Neural cell (in vitro differentiated cells): ENCODE measurements around the gene RIC8B.

Experiments
- CTCF ChIP-seq: fragments of 450-650 bp; IDR thresholded peaks from 2 replicates; pipeline ENCODE4 v1.5.1; 2014; ENCODE audit warnings: antibody characterized with exemption, mild to moderate bottlenecking, moderate library complexity; ENCODE audit not compliant: poor library complexity, severe bottlenecking
- EZH2 ChIP-seq: fragments of 200-600, 300-800 bp; shearing (Covaris generic), sonication (generic); IDR thresholded peaks from 2 replicates; pipeline ENCODE4 v1.6.1; 2014; ENCODE audit warnings: antibody characterized with exemption, low read length, borderline replicate concordance, mild to moderate bottlenecking; ENCODE audit not compliant: insufficient read depth, poor library complexity, severe bottlenecking
- MXI1 ChIP-seq: fragments of 450-650 bp; conservative IDR thresholded peaks from 2 replicates; pipeline ENCODE4 v1.6.1; 2014; ENCODE audit warnings: antibody characterized with exemption, mild to moderate bottlenecking; ENCODE audit not compliant: poor library complexity, severe bottlenecking
- POLR2AphosphoS5 ChIP-seq: IDR thresholded peaks from 2 replicates; pipeline ENCODE4 v1.6.1; 2012
- RAD21 ChIP-seq: fragments of 450-650 bp; conservative IDR thresholded peaks from 2 replicates; pipeline ENCODE4 v1.6.1; 2014; ENCODE audit warnings: antibody characterized with exemption, mild to moderate bottlenecking, moderate library complexity
- REST ChIP-seq: IDR thresholded peaks from 2 replicates; pipeline ENCODE4 v1.6.1; 2012; ENCODE audit warnings: borderline replicate concordance
- SMC3 ChIP-seq: fragments of 450-650 bp; conservative IDR thresholded peaks from 2 replicates; pipeline ENCODE4 v1.6.1; 2014; ENCODE audit warnings: antibody characterized with exemption, mild to moderate bottlenecking, moderate library complexity; ENCODE audit not compliant: poor library complexity
- TAF1 ChIP-seq: IDR thresholded peaks from 2 replicates; pipeline ENCODE4 v1.6.1; 2012; ENCODE audit warnings: low read depth

- TF ChIP-seq MXI1 (no peak), RAD21 (no peak), TAF1 (no peak), EZH2 (no peak), CTCF (no peak), POLR2AphosphoS5 (no peak), REST (no peak), SMC3 (no peak)
Measured at GRCh38 chr12:106801830-106802533, 27.5 kb downstream of the RIC8B start.
